CD4-positive, alpha-beta T cell treated with Interleukin-12 subunit alpha and Interleukin-12 subunit beta, for 1 hour (primary cell): ENCODE measurements around the gene CACNG6.
"Not testable (repeated sequence)": the region's sequence is repeated elsewhere in the genome, so short reads cannot be mapped to it uniquely, and the experiment has no call there.

Experiments
- DNase-seq: peaks from one replicate; pipeline ENCODE4 v3.0.0-alpha.2; 2020

Gene CACNG6

DNA sequence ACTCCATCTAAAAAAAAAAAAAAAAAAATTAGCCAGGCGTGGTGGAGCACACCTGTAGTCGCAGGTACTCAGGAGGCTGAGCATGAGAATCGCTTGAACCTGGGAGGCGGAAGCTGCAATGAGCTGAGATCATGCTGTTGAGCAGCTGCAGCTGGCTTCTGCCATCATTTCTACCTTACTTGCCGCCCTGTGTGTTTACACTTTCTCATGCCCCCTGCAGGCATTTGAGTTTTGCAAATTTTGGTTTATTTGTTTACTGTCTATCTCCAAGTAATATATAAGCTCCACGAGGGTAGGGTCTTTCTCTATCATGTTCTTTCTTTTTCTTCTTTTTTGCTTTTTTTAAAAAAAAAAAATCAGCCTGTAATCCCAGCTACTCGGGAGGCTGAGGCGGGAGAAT lies 18.0 kb downstream of the CACNG6 start:
- no peak for DNase-seq

DNA sequence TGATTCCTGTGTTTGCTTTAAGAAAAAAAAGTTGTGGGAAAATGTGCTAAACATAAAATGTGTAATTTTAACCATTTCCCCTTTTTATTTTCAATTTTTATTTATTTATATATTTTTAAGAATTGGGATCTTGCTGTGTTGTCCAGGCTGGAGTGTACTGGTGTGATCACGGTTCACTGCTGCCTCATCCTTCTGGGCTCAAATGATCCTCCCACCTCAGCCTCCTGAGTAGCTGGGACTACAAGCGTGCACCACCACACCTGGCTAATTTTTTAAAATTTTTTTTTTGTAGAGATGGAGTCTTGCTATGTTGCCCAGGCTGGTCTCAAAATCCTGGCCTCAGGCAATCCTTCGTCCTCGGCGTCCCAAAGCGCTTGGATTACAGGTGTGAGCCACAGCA lies 19.0 kb downstream of the CACNG6 start:
- DNase-seq = no peak

DNA sequence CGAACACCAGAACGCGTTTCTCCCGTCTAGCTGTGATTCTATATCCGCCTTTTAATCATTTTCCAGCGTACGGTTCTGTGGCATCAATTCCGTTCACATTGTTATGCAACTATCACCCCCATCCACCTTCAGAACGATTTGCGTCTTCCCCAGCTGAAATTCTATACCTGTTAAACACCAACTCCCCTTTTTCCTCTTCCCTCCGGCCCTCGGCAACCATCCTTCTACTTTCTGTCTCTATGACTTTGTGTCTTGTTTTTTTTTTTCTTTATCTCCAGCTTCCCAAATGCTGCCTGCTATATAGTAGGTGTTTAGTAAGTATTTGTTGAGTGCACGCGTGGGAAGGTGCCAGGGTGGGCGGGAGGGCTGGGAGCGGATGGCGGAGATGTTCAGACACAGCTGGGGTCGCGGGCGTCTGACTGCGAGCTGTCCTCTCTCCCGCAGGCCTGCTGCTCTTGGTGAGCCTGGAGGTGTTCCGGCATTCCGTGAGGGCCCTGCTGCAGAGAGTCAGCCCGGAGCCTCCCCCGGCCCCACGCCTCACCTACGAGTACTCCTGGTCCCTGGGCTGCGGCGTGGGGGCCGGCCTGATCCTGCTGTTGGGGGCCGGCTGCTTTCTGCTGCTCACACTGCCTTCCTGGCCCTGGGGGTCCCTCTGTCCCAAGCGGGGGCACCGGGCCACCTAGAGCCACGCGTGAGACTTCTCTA lies 20.2 kb downstream of the CACNG6 start:
- DNase-seq = no peak

DNA sequence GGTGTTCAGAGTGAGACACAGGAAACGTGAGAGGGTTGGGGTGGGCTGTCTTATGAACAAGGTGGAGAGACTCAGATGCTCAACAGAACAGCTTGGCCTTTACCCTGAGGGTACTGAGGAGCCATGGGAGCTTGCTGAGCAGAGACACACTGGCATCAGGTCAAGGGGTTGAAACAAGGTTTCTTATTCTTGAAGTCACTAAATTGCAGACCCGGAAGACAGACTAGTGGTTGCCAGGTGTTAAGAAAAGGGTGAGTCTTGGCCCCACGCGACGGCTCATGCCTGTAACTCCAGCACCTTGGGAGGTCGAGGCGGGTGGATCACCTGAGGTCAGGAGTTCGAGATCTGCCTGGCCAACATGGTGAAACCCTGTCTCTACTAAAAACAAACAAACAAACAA lies 22.4 kb downstream of the CACNG6 start:
- no peak for DNase-seq

DNA sequence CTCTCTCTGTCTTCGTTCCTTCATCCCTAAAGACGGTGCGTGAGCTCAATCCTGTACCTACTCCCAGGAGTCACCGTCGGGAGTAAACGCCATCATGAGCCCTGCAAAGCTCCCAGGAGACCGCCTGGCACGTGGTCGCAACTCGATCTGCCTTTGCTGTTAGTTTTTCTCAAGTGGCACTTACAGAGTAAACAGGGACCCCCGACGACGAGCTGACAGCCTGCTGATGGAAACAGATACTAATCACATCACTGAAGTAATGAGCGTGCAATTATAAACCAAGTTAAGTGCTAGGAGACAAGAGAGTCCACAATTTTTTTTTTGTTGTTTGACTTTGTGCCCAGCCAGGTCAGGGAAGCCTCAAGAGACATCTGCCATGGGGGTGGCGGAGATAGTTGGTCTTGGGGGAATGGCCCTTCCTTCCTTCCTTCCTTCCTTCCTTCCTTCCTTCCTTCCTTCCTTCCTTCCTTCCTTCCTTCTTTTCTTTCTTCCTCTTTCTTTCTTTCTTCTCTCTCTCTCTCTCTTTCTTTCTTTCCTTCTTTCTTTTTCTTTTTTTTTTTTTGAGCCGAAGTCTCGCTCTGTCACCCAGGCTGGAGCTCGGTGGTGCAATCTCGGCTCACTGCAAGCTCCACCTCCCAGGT lies 23.6 kb downstream of the CACNG6 start:
- DNase-seq = no peak

DNA sequence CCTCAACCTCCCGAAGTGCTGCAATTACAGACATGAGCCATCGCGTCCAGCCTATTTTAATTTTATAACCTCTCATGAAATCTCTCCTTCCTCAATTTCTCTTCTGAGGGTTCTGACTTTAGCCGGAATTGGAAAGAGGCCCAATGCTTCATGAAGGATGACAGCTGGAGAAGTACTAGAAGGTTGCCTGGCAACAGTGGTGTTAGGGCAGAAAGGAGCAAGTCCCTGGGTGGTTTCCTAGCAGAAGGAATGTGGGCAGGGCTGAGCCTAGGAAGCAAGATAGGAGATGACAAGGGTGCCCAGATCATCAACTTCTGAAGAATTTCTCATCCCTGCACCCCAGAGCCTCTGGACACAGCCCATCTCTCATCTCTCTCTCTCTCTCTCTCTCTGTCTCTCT lies 25.8 kb downstream of the CACNG6 start:
- no peak for DNase-seq

DNA sequence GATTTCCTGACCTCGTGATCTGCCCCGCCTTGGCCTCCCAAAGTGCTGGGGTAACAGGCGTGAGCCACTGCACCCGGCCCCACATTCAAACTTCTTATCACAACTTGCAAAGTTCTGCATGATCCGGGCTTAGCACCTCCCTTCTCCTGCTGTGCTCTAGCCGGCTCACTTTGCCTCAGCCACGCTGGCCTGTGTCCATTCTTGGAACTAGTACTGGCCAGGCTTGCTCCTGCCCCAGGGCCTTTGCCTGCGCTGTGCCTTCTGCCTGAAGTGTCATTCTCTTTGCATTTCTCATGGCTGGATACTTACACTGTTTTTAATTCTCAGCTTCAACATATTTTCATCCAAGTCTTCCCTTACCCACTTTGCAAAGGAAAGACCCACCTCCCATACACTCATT lies 29.9 kb downstream of the CACNG6 start:
- DNase-seq = no peak

DNA sequence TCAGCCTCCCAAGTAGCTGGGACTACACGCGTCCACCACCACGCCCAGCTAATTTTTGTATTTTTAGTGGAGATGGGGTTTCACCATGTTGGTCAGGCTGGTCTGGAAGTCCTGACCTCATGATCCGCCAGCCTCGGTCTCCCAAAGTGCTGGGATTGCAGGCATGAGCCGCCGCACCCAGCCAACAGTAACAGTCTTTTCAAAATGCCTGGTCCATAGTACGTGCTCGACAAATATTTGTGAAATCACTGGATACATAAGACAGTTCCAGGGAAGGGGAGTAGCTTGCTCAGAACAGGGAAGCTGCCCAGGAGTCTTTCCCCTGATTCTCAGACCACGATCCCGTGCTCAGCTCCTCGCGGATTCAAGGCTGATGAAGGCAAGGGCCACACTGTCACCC lies 30.5 kb downstream of the CACNG6 start:
- no peak for DNase-seq

DNA sequence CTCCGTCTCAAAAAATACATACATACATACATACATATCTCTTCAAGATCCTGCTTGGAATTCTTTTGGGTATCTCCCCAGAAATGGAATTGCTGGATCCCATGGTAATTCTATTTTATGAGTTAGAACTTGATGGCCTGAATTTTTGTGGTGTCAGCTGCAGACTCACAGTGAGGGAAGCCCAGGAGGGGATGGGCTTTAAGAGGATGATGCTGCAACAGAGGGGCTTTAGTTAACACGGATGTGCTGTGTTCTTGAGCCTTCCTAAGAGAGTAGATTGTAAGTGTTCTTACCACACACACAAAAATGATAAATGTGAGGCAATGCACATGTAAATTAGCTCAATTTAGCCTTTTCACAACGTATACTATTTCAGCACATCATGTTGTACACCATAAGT lies 31.8 kb downstream of the CACNG6 start:
- DNase-seq = no peak

DNA sequence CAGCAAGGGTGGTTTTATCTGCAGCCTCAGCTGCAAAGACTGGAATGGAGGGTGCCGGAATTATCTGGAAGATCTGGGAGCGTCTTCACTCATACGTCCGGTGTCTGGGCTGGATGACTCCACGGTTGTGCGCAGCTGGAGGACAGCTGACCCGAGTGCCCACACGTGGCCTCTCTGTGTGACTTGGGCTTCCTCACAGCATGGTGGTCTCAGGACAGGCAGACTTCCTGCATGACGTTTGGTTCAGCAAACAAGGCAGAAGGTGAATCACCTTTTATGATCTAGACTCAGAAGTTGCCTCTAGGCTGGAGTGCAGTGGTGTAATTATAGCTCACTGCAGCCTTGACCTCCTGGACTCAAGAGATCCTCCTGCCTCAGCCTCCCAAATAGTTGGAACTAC lies 33.2 kb downstream of the CACNG6 start:
- DNase-seq = no peak

DNA sequence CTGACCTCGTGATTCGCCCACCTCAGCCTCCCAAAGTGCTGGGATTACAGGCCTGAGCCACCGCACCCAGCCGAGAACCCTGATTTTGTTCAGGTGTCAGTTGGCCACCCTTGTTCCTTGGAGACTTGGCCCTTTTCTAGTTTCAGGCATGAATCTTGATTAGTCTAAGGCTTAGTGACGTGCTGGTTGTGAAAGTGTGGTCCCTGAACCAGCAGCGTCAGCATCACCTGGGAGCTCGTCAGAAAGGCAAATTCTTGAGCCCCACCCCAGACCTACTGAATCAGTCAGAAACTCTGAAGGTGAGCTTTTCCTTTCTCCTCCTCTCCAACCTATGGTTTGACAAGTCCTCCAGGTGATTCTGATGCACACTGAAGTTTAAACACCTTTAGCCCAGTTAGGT lies 35.2 kb downstream of the CACNG6 start:
- no peak for DNase-seq

DNA sequence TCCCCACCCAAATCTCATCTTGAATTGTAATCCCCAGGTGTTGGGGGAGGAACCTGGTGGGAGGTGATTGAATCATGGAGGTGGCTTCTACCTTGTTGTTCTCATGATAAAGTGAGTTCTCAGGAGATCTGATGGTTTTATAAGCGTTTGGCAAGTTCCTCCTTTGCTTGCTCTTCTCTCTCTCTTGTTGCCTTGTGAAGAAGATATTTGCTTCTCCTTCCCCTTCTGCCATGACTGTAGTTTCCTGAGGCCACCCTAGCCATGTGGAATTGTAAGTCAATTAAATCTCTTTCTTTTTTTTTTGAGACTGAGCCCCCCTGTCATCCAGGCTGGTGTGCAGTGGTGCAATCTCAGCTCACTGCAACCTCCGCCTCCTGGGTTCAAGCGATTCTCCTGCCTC lies 37.9 kb downstream of the CACNG6 start:
- no peak for DNase-seq

DNA sequence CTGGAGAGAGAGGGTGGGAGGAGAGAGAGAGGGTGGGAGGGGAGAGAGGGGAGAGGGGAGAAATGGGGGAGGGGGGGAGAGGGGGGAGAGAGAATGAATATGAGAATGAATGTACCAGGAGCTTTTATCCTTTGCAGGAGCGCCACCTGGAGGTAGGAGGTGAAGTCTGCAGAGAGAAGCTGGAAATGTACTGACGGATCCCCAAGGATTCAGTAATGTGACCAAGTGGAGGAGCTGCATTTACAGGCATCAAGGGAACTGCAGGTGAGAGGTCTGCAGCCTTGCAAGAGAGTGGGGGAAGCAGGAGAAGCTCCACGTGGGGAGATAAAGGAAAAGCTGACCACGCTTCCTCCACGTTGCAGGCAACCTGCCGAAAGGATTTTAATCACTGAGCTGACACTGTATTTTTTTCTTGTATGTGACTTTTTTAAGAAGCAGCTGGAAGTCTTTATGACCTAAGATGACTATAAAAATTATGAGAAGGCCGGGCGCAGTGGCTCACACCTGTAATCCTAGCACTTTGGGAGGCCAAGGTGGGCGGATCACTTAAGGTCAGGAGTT lies 38.6 kb downstream of the CACNG6 start:
- DNase-seq = peak; percentile 51

DNA sequence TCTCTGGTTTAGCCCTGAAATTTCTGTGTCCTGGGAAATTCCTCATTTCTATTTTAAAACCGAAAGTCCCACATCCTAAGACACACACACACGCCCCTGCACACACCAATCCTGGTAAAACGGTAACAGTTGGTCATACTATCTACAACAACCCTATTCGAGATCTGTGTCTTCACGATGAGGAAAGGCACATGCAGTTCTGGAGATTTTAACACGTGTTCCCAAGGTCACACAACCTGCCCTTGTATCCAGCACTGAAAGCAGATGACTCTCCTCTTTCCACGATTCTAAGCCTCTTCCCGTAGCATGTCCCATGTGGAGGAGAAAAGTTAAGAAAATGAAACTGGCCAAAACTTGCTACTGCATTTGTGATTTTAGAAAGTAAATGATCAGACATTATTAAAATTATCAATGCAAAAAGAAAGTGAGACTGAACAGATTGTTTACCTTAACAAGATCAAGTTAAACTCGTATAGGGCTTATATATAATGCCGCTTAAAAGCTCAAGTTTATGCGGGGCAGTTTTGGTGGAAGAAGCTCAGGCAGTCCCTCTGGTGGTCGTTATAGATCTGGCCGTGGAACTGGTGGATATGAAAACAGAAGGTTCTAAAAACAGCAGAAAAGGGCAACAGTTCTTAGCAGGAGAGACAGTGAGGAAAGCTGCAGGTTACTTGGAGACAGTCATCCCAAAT lies 39.6 kb downstream of the CACNG6 start:
- no peak for DNase-seq

DNA sequence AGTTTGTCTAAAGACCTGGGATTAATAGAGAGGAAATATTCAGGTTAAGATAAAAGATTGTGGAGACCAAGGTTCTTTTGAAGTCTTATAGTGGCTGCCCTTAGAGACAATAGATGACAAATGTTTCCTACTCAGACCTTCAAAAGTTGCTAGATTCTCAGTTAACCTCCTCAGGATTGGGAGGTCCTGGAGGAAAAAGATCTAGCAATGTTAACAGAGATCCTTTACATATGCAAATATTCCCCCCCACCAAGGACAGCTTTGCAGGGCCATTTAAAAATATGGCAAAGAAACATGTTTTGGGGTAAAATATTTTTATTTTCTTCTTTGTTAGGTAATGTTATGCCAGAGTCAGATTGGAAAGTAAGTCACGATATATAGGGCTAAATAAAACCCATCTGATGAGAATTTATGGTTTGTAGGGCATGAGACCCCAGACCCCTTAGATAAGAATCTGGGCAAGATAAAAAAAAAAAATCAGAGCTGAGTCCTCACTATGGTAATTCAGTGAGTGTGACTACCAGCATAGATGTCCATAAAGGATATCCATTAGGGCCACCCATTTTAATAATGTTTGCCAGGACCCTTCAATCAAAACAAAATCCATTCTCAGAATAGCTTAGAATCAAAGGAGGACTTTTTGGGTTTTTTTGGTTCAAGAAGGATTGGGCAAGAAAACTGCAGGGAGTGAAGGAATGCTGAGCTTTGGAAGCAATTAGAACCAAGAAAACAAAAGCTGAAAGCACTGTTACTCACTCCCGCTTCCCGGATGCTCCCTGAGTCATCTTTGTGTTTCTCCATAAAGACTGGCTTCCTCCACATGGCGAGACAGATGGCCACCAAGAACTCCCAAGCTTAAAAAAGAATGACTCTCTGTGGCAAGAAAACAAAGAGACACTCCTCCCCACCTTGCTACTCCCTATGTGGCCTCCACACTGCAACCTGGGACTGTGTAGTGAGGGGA lies 44.1 kb downstream of the CACNG6 start:
- no peak for DNase-seq

DNA sequence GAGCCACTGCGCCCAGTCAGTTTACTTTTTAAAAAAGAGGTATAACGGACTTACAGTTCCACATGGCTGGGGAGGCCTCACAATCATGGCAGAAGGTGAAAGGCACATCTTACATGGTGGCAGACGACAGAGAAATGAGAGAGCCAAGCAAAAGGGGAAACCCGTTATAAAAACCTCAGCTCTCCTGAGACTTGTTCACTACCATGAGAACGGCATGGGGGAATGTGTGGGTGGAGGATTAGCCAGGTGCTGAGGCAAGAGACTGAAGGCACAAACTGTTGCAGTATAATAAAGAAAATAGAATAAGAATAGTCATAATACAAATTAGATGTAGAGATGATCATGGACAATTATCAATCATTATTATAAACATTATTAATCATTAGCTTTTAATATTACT lies 45.1 kb downstream of the CACNG6 start:
- DNase-seq = not testable (repeated sequence)

DNA sequence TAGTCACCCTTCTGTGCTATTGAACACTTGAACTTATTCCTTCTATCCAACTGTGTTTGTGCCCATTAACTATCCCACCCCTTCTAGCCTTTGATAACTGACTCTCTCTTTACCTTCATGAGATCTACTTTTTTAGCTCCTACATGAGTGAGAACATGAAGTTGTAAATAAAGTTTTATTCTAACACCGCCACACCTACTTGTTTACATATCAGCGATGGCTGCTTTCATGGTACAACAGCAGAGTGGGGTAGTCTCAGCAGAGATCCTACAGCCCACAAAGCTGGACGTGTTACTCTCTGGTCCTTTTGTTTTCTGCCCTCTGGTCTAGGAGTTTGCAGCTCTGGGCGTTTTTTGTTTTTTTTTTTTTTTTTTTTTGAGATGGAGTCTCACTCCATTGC lies 48.6 kb downstream of the CACNG6 start:
- DNase-seq = no peak

DNA sequence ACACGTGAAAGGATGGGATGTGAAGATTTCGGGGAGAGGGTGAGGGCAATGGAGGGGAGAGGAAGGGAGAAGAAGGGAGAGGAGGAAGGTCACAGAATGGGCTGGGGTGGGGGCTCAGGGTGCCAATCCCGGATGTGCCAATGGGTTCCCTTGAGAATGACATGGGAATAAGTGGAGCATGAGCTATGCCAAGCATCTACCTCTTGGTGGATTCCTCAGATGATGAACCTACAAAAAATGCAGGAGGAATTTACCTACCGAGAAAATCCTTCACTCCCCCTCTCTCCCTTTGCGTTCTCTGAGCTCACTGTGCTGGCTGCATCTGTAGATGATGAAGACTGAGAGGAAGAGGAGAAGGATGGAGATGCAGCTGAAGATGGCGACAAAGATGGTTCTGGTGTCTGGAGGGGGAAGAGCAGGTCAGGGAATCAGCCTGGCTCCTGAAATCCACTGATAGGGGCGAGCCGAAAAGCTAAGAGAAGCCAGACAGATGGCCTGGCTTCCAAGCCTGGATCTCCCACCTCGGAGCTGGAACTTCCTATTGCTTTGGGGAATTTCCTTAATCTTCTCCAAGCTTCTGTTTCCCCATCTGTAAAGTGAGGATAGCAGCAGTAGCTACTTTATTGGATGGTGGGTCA lies 50.7 kb downstream of the CACNG6 start:
- DNase-seq = no peak

DNA sequence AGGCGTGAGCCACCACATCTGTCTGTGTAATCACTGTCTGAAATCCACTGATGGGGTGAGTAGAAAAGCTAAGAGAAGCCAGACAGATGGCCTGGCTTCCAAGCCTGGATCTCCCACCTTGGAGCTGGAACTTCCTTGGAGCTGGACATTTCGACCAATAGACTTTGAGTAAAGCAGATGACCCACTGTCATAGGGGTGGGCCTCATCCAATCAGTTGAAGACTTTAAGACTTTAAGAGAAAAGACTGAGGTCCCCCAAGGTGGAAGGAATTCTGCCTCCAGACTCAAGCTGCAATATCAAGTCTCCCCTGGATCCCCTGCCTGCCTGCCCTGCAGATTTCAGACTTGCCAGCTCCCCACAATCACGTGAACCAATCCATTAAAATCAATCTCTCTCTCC lies 51.6 kb downstream of the CACNG6 start:
- no peak for DNase-seq

DNA sequence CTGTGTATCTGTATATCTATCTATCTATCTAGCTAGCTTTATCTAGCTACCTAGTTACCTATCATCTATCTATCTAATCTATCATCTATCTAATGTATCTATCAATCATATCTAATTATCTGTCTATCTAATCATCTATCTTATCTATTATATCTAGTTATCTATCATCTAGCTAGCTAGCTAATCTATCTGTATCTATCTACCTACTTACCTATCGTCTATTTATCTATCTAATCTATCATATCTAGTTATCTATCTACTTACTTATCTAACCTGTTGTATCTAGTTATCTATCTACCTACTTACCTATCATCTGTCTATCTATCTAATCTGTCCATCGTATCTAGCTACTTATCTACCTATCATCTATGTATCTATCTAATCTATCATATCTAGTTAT lies 54.3 kb downstream of the CACNG6 start:
- DNase-seq = no peak

DNA sequence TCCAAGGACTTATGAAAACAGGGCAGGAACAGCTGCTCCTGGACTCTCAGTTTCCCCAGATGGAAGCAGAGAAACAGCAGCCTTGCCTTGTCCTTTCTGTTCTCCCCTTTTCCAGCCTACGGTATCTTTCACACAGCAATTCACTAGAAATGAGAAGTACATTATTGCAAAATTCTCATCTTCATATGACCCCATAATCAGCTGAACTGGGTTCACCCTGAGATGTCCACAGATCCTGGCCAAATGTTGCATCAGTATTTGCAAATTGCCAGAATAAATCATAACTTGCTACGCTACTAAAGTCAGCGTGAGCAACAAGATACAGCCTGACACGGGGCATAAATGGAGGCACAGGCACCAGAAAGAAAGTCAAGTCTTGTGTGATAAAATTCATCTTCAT lies 56.2 kb downstream of the CACNG6 start:
- no peak for DNase-seq
